Activated naive CD4-positive, alpha-beta T cell treated with anti-CD3 and anti-CD28 coated beads, Interleukin-2, amount 50 U/mL, for 24 hours (primary cell): ENCODE measurements around the gene CDX2.
A peak's percentile ranks its signal among the peaks of the same experiment; 100 is the strongest.

ENCODE experiments used
- H3K27ac Mint-ChIP-seq: one replicate; pipeline ENCODE4 v1.8.0; 2021; ENCODE audit warnings: mild to moderate bottlenecking, mixed read lengths
- H3K27me3 Mint-ChIP-seq: one replicate; pipeline ENCODE4 v1.8.0; 2021; ENCODE audit warnings: mixed read lengths
- H3K36me3 Mint-ChIP-seq: one replicate; pipeline ENCODE4 v1.8.0; 2021; ENCODE audit warnings: mixed read lengths
- H3K4me1 Mint-ChIP-seq: one replicate; pipeline ENCODE4 v1.8.0; 2021; ENCODE audit warnings: mixed read lengths
- H3K4me3 Mint-ChIP-seq: one replicate; pipeline ENCODE4 v1.8.0; 2021; ENCODE audit warnings: mild to moderate bottlenecking, mixed read lengths
- H3K9me3 Mint-ChIP-seq: one replicate; pipeline ENCODE4 v1.8.0; 2021; ENCODE audit warnings: mixed read lengths

Gene CDX2

GRCh38 chr13:27961227-27962085, 7.7 kb downstream of the CDX2 start:
- Mint-ChIP-seq H3K4me3 (peak overlapping the region; percentile 19), H3K36me3 (no peaks in the 10 kb centered on the region), H3K4me1 (peaks cover 4% of the 10 kb centered on the region), H3K9me3 (no peaks in the 10 kb centered on the region), H3K27ac (no peak overlapping the region), H3K27me3 (peaks cover 61% of the 10 kb centered on the region)

- no peaks in the 10 kb centered on the region for H3K9me3 Mint-ChIP-seq
- peaks cover 59% of the 10 kb centered on the region for H3K27me3 Mint-ChIP-seq
- H3K4me3 Mint-ChIP-seq, result peak overlapping the region; percentile 26
- no peak overlapping the region for H3K27ac Mint-ChIP-seq
- peaks cover 4% of the 10 kb centered on the region for H3K4me1 Mint-ChIP-seq
- no peaks in the 10 kb centered on the region for H3K36me3 Mint-ChIP-seq
Measured at GRCh38 chr13:27960362-27961226, 8.5 kb downstream of the CDX2 start.

GRCh38 chr13:27959976-27960361, 9.1 kb downstream of the CDX2 start:
- Mint-ChIP-seq H3K9me3 (no peaks in the 10 kb centered on the region), H3K27me3 (peaks cover 58% of the 10 kb centered on the region), H3K4me3 (no peak overlapping the region), H3K27ac (no peak overlapping the region), H3K4me1 (peaks cover 4% of the 10 kb centered on the region), H3K36me3 (no peaks in the 10 kb centered on the region)

GRCh38 chr13:27956576-27957300, 12.4 kb downstream of the CDX2 start:
- no peaks in the 10 kb centered on the region for H3K9me3 Mint-ChIP-seq
- no peak overlapping the region for H3K27ac Mint-ChIP-seq
- no peak overlapping the region for H3K4me3 Mint-ChIP-seq
- H3K27me3 Mint-ChIP-seq, result peaks cover 54% of the 10 kb centered on the region
- peaks cover 12% of the 10 kb centered on the region for H3K4me1 Mint-ChIP-seq
- H3K36me3 Mint-ChIP-seq, result no peaks in the 10 kb centered on the region

- Mint-ChIP-seq H3K27ac (no peak overlapping the region), H3K4me3 (no peak overlapping the region), H3K4me1 (peaks cover 10% of the 10 kb centered on the region), H3K27me3 (peaks cover 57% of the 10 kb centered on the region), H3K36me3 (no peaks in the 10 kb centered on the region), H3K9me3 (peaks cover 2% of the 10 kb centered on the region)
Measured at GRCh38 chr13:27955014-27955591, 14.0 kb downstream of the CDX2 start.

- peaks cover 7% of the 10 kb centered on the region for H3K9me3 Mint-ChIP-seq
- peaks cover 7% of the 10 kb centered on the region for H3K4me1 Mint-ChIP-seq
- H3K4me3 Mint-ChIP-seq, result peak overlapping the region; percentile 82
- H3K27ac Mint-ChIP-seq, result no peak overlapping the region
- H3K27me3 Mint-ChIP-seq, result peaks cover 56% of the 10 kb centered on the region
- peaks cover 2% of the 10 kb centered on the region for H3K36me3 Mint-ChIP-seq
Measured at GRCh38 chr13:27954406-27954851, 14.7 kb downstream of the CDX2 start.

- H3K4me3 Mint-ChIP-seq, result peak overlapping the region; percentile 82
- peaks cover 2% of the 10 kb centered on the region for H3K36me3 Mint-ChIP-seq
- H3K27me3 Mint-ChIP-seq, result peaks cover 52% of the 10 kb centered on the region
- H3K27ac Mint-ChIP-seq, result no peak overlapping the region
- peaks cover 7% of the 10 kb centered on the region for H3K9me3 Mint-ChIP-seq
- peaks cover 7% of the 10 kb centered on the region for H3K4me1 Mint-ChIP-seq
Measured at GRCh38 chr13:27953676-27954405, 15.3 kb downstream of the CDX2 start.

GRCh38 chr13:27952876-27953675, 16.0 kb downstream of the CDX2 start:
- Mint-ChIP-seq H3K4me3 (peak overlapping the region; percentile 70), H3K9me3 (peaks cover 7% of the 10 kb centered on the region), H3K4me1 (peaks cover 7% of the 10 kb centered on the region), H3K36me3 (peaks cover 2% of the 10 kb centered on the region), H3K27ac (peak overlapping the region; percentile 41), H3K27me3 (peaks cover 47% of the 10 kb centered on the region)

GRCh38 chr13:27942972-27943371, 26.1 kb downstream of the CDX2 start:
- no peak overlapping the region for H3K4me3 Mint-ChIP-seq
- no peaks in the 10 kb centered on the region for H3K36me3 Mint-ChIP-seq
- H3K27ac Mint-ChIP-seq, result no peak overlapping the region
- no peaks in the 10 kb centered on the region for H3K4me1 Mint-ChIP-seq
- peaks cover 16% of the 10 kb centered on the region for H3K27me3 Mint-ChIP-seq
- no peaks in the 10 kb centered on the region for H3K9me3 Mint-ChIP-seq

- no peak overlapping the region for H3K27ac Mint-ChIP-seq
- H3K4me3 Mint-ChIP-seq, result no peak overlapping the region
- no peaks in the 10 kb centered on the region for H3K36me3 Mint-ChIP-seq
- H3K9me3 Mint-ChIP-seq, result no peaks in the 10 kb centered on the region
- no peaks in the 10 kb centered on the region for H3K4me1 Mint-ChIP-seq
- peaks cover 34% of the 10 kb centered on the region for H3K27me3 Mint-ChIP-seq
Measured at GRCh38 chr13:27933580-27934328, 35.4 kb downstream of the CDX2 start.

- no peaks in the 10 kb centered on the region for H3K36me3 Mint-ChIP-seq
- no peak overlapping the region for H3K4me3 Mint-ChIP-seq
- H3K9me3 Mint-ChIP-seq, result no peaks in the 10 kb centered on the region
- no peak overlapping the region for H3K27ac Mint-ChIP-seq
- H3K4me1 Mint-ChIP-seq, result peaks cover 1% of the 10 kb centered on the region
- peaks cover 37% of the 10 kb centered on the region for H3K27me3 Mint-ChIP-seq
Measured at GRCh38 chr13:27933118-27933517, 36.0 kb downstream of the CDX2 start.

- no peak overlapping the region for H3K4me3 Mint-ChIP-seq
- peaks cover 18% of the 10 kb centered on the region for H3K4me1 Mint-ChIP-seq
- H3K27ac Mint-ChIP-seq, result no peak overlapping the region
- H3K9me3 Mint-ChIP-seq, result no peaks in the 10 kb centered on the region
- H3K27me3 Mint-ChIP-seq, result peaks cover 56% of the 10 kb centered on the region
- no peaks in the 10 kb centered on the region for H3K36me3 Mint-ChIP-seq
Measured at GRCh38 chr13:27929868-27930267, 39.2 kb downstream of the CDX2 start.
